Fibroblast of pulmonary artery (primary cell): ENCODE results near the gene SETD1B.
A peak's percentile ranks its signal among the peaks of the same experiment; 100 is the strongest.

ENCODE experiments used
- DNase-seq: peaks from one replicate; pipeline ENCODE4 v3.0.0-alpha.2; 2010; ENCODE audit warnings: low read depth
- H3K4me3 ChIP-seq: replicated peaks from 2 replicates; pipeline ENCODE4 v1.5.1; 2011; ENCODE audit warnings: low read depth, mild to moderate bottlenecking, control low read depth, low read length, moderate library complexity
- TF ChIP-seq, protein P1 (sequence below): IDR thresholded peaks from 2 replicates; pipeline ENCODE4 v1.5.1; 2011; ENCODE audit warnings: mild to moderate bottlenecking, control low read depth, low read length, inconsistent platforms; ENCODE audit errors: missing control alignments

The SETD1B gene

DNA sequence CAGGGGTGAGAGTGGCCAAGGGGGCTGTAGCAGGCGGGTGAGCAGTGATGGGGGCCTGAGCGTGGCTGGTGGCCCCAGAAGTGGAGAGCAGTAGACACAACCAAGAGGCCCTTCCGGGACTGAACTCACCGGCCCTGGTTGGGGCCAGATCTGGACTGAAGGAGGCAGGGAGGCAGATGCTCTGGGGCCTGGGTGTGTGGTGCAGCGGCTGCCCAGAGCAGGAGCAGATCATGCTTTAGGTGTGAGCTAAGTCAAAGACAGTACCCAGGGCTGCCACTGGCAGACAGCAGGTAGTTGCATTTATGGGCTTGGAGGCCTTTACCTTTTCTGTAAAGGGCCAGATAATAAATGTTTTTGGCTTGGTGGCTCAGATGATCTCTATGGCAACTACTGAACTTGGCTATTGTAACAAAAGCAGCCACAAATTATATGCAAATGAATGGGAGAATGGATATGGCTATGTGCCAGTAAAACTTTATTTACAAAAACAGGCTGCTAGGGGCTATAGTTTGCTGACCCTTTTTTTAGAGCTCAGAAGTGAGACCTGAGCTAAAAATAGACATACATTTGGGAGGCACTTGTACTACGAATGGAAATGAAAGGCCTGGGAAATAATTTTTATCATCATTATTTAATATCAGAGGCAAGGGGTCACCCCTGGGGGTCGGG lies 25.6 kb downstream of the SETD1B start:
- TF ChIP-seq, protein P1, sequence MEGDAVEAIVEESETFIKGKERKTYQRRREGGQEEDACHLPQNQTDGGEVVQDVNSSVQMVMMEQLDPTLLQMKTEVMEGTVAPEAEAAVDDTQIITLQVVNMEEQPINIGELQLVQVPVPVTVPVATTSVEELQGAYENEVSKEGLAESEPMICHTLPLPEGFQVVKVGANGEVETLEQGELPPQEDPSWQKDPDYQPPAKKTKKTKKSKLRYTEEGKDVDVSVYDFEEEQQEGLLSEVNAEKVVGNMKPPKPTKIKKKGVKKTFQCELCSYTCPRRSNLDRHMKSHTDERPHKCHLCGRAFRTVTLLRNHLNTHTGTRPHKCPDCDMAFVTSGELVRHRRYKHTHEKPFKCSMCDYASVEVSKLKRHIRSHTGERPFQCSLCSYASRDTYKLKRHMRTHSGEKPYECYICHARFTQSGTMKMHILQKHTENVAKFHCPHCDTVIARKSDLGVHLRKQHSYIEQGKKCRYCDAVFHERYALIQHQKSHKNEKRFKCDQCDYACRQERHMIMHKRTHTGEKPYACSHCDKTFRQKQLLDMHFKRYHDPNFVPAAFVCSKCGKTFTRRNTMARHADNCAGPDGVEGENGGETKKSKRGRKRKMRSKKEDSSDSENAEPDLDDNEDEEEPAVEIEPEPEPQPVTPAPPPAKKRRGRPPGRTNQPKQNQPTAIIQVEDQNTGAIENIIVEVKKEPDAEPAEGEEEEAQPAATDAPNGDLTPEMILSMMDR = no peak
- H3K4me3 ChIP-seq = no peak overlapping the region
- no peak for DNase-seq

DNA sequence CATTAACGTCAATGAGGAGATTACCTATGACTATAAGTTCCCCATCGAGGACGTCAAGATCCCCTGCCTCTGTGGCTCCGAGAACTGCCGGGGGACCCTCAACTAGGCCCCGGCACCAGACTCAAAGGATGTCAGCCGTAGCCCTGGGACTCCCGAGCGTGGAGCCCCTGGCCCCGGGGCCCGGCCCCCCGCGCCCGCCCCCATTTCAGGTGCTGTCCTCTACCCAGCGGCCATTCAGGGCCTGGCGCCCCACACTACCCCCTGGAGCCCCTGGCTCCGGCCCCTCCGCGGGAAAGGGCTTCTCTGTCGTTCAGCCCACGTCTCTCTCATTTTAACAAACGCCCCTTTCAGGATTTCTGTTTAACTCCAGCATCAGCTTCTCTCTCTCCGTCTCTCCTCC lies 26.3 kb downstream of the SETD1B start:
- TF ChIP-seq, protein P1 = no peak
- no peak overlapping the region for H3K4me3 ChIP-seq
- no peak for DNase-seq

DNA sequence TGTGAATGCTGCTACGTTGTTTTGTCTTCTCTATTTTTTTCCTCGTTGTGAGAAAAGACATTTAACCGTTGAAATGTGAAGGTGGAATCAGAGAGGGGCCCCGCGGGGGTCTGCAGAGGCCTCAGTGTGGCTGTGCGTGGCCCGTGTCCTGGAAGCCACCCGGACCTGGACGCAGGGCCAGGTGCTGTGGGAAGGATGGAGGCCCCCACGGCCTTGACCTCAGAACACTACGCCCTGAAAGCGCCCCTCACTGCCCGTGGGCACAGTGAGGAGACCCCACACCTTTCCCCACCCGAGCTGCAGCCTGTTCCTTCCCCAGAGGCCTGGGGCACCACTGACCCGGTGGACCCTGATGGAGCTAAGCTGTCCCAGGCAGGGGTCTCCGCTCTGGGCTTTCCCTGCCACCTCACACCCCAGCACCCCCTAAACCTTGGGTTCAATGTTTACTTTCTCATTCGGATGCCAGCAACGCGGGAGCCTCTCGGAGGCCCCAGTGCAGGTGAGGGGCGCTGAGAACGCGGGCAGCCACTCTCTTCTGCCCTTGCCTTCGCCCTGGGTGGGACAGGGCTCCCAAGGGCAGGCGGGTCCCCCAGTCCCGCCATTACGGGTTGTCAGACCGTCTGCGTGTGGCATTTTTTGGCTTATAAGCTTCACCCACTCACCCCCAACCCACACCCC lies 26.9 kb downstream of the SETD1B start:
- H3K4me3 ChIP-seq = no peak overlapping the region
- DNase-seq = no peak
- TF ChIP-seq, protein P1 = no peak

DNA sequence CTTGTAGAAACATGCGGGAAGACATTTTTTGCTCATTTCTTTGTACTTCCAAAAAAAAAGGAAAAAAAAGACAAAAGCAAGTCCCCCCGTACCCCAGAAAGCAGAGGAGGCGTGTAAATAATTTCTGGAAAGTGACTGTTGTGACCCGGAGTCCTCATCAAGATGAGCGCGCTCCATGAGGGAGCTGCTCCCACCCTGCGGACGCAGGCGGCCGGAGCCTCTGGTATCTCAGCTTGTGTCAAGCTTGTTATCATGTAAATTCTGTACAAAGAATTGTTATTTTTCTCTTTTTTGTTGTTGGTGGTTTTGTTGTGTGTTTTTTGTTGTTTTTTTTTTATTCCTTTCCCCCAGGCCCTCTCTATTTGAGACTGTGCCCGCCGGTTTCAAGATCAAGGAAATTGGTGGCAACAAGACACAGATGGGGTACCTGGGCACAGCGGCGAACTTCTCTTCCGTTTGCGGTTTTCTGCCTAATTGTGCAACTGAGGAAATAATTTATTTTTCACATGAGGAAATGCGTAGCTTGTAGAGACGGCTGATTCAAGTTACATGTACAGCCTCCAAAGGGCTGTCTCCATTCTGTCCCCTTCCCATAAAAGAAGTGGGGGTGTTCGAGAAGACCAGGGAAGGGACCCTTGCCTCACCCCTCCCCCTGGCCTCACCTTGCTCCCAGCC lies 27.9 kb downstream of the SETD1B start:
- no peak overlapping the region for H3K4me3 ChIP-seq
- DNase-seq = no peak
- TF ChIP-seq, protein P1 = no peak

DNA sequence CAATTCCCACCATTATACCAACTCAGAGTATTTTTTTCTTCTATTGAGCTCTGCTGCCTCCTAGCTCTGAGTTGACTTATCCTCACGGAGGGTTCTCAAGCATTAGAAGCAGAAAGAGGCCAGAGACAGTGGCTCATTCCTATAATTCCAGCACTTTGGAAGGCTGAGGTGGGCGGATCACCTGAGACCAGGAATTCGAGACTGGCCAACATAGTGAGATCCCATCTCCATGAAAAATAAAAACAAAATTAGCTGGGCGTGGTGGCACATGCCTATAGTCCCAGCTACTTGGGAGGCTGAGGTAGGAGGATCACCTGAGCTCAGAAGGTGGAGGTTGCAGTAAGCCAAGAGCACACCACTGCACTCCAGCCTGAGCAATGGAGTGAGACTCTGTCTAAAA lies 33.9 kb downstream of the SETD1B start:
- DNase-seq = peak; percentile 13
- H3K4me3 ChIP-seq = no peak overlapping the region
- TF ChIP-seq, protein P1 = peak; percentile 1

DNA sequence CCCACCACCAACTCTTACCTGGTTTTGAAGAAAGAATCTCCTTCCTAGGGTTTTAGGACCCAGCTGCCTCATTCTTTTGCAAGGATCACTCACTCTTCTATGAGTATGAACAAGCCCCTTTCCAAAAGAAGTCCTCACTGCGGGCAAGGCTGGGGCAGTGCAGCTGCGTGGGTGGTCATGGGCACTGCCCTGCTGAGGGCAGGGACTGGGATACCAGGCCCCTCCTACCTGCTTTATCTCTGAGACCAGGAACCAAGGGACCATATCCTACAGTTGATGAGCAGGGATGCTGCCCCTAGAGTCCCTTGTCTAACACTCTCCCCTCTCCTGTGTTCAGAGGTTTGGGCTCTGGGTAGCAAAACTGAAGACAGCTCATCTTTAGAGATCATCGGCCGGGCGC lies 34.3 kb downstream of the SETD1B start:
- H3K4me3 ChIP-seq = no peak overlapping the region
- TF ChIP-seq, protein P1 = no peak
- no peak for DNase-seq
